HepG2 (cell line): ENCODE data around the gene ARFGAP1. TPM values are rescaled to one million over a fixed set of nuclear protein-coding genes. Genes with fewer than 3 reads are reported as not detected.

Experiments
- ARID5B ChIP-seq: IDR thresholded peaks from 2 replicates; pipeline ENCODE4 v1.4.0; 2020; ENCODE audit warnings: mild to moderate bottlenecking, missing genetic modification reagents
- ATF7-NPFF ChIP-seq: sonication (generic); formaldehyde crosslinking; IDR thresholded peaks from 2 replicates; pipeline ENCODE4 v1.8.1; 2023; ENCODE audit warnings: mild to moderate bottlenecking, low read depth, missing genetic modification reagents, moderate library complexity
- ATRX ChIP-seq: sonication (generic); formaldehyde crosslinking; IDR thresholded peaks from 2 replicates; pipeline ENCODE4 v1.4.0; 2020; ENCODE audit warnings: missing genetic modification reagents, borderline replicate concordance
- BCL6 ChIP-seq: IDR thresholded peaks from 2 replicates; pipeline ENCODE4 v1.6.1; 2016; ENCODE audit warnings: missing genetic modification reagents, missing compliant biosample characterization
- HNF4G ChIP-seq, 2 experiments: sonication (generic) in 1 of 2; formaldehyde crosslinking in 1 of 2; IDR thresholded peaks; 2 replicates each; pipeline versions ENCODE4 v1.4.0 to v1.6.1; 2011 to 2020; ENCODE audit warnings: borderline replicate concordance in 2 of 2, low read depth in 2 of 2, mild to moderate bottlenecking in 2 of 2, low read length in 1 of 2, missing genetic modification reagents in 1 of 2, moderate library complexity in 1 of 2
- PCBP2 ChIP-seq: fragments of 200-400 bp; formaldehyde crosslinking; optimal IDR thresholded peaks from 2 replicates; pipeline ENCODE3; 2018; ENCODE audit warnings: low read length, low read depth; ENCODE audit not compliant: poor library complexity, severe bottlenecking
- ZBED4 ChIP-seq: sonication (generic); formaldehyde crosslinking; IDR thresholded peaks from 2 replicates; pipeline ENCODE4 v1.4.0; 2020; ENCODE audit warnings: missing genetic modification reagents, borderline replicate concordance
- ZFP91 ChIP-seq: sonication (generic); formaldehyde crosslinking; IDR thresholded peaks from 2 replicates; pipeline ENCODE4 v1.9.0; 2022; ENCODE audit warnings: missing genetic modification reagents, mild to moderate bottlenecking, borderline replicate concordance
- ZNF883 ChIP-seq: sonication (generic); formaldehyde crosslinking; IDR thresholded peaks from 2 replicates; pipeline ENCODE4 v1.5.1; 2020; ENCODE audit warnings: mild to moderate bottlenecking, missing genetic modification reagents; ENCODE audit errors: not compliant biosample characterization
- polyA plus RNA-seq, 8 experiments: library from polyadenylated mRNA; depleted of rRNA in 3 of 8; stranded (reverse) in 7 of 8; unstranded in 1 of 8; fragments of >200 nt; fragmentation: Illumina TruSeq in 4 of 8; extraction: Trizol in 4 of 8; gene quantifications; 2 replicates each; pipeline versions ENCODE4 v1.2.1 to v1.2.3, GENCODE V29; 2011 to 2016; ENCODE audit warnings: low read depth in 4 of 8, missing spikeins in 1 of 8, mixed read lengths in 1 of 8; ENCODE audit not compliant: insufficient read depth in 1 of 8
- total RNA-seq, 5 experiments: library from RNA; depleted of rRNA; stranded (reverse); fragments of >200 nt; fragmentation: Illumina TruSeq; extraction: Trizol; gene quantifications; 2 replicates each; pipeline ENCODE4 v1.2.3, GENCODE V29; 2016; ENCODE audit warnings: low read depth in 1 of 5
- TF ChIP-seq, protein P1 (sequence below): sonication (generic); formaldehyde crosslinking; IDR thresholded peaks from 2 replicates; pipeline ENCODE4 v1.4.0; 2020; ENCODE audit warnings: missing genetic modification reagents
- TF ChIP-seq, protein P2 (sequence below): sonication (generic); formaldehyde crosslinking; IDR thresholded peaks from 2 replicates; pipeline ENCODE4 v1.4.0; 2020; ENCODE audit warnings: mild to moderate bottlenecking, missing genetic modification reagents

Gene ARFGAP1
- total and polyA plus RNA-seq, 2 of the 13 experiments (the other 11 are each of a cell fraction or from before 2014, with no cell fraction given) = 132 TPM

GRCh38 chr20:63224412-63225081, 48.1 kb upstream of the ARFGAP1 start (continued):
- TF ChIP-seq ZBED4 (CRISPR knock-in tag) (0 out of 2 replicates have a peak, but pooled peaks have one; percentile 44), ZNF883 (CRISPR knock-in tag) (peak; percentile 7), ATF7-NPFF (CRISPR knock-in tag) (no peak), ARID5B (0 out of 2 replicates have a peak, but pooled peaks have one; percentile 20), ZFP91 (0 out of 2 replicates have a peak, but pooled peaks have one; percentile 19), ATRX (CRISPR knock-in tag) (no peak), BCL6 (0 out of 2 replicates have a peak, but pooled peaks have one; percentile 13), PCBP2 (no peak), HNF4G (IDR thresholded peaks at IDR 0.05; ENCODE audit: borderline replicate concordance, low read depth, low read length) (no peak), HNF4G (CRISPR knock-in tag; IDR thresholded peaks at IDR 0.05; ENCODE audit: borderline replicate concordance, low read depth) (no peak)
- TF ChIP-seq, protein P1, sequence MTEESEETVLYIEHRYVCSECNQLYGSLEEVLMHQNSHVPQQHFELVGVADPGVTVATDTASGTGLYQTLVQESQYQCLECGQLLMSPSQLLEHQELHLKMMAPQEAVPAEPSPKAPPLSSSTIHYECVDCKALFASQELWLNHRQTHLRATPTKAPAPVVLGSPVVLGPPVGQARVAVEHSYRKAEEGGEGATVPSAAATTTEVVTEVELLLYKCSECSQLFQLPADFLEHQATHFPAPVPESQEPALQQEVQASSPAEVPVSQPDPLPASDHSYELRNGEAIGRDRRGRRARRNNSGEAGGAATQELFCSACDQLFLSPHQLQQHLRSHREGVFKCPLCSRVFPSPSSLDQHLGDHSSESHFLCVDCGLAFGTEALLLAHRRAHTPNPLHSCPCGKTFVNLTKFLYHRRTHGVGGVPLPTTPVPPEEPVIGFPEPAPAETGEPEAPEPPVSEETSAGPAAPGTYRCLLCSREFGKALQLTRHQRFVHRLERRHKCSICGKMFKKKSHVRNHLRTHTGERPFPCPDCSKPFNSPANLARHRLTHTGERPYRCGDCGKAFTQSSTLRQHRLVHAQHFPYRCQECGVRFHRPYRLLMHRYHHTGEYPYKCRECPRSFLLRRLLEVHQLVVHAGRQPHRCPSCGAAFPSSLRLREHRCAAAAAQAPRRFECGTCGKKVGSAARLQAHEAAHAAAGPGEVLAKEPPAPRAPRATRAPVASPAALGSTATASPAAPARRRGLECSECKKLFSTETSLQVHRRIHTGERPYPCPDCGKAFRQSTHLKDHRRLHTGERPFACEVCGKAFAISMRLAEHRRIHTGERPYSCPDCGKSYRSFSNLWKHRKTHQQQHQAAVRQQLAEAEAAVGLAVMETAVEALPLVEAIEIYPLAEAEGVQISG (CRISPR knock-in tag) = 0 out of 2 replicates have a peak, but pooled peaks have one; percentile 30
- TF ChIP-seq, protein P2, sequence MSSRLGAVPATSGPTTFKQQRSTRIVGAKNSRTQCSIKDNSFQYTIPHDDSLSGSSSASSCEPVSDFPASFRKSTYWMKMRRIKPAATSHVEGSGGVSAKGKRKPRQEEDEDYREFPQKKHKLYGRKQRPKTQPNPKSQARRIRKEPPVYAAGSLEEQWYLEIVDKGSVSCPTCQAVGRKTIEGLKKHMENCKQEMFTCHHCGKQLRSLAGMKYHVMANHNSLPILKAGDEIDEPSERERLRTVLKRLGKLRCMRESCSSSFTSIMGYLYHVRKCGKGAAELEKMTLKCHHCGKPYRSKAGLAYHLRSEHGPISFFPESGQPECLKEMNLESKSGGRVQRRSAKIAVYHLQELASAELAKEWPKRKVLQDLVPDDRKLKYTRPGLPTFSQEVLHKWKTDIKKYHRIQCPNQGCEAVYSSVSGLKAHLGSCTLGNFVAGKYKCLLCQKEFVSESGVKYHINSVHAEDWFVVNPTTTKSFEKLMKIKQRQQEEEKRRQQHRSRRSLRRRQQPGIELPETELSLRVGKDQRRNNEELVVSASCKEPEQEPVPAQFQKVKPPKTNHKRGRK = no peak
